ENCODE measurements around the gene RGP1.

RGP1 gene

GRCh38 chr9:35798658-35799374 lies 49.7 kb downstream of the RGP1 start:
- no peak overlapping the region for H3K4me3 ChIP-seq (ENCODE audit: low read depth, low read length)
- TF ChIP-seq CTCF (conservative IDR thresholded peaks at IDR 0.05; ENCODE audit: low read depth, low read length), result no peak
- peak; percentile 14 for DNase-seq (ENCODE audit: low read depth)

- no peak for TF ChIP-seq CTCF (conservative IDR thresholded peaks at IDR 0.05; ENCODE audit: low read depth, low read length)
- no peak overlapping the region for H3K4me3 ChIP-seq (ENCODE audit: low read depth, low read length)
- no peak for DNase-seq (ENCODE audit: low read depth)
These were observed 51.4 kb downstream of the RGP1 start for GRCh38 chr9:35800530-35800929.

GRCh38 chr9:35801328-35802128 lies 52.4 kb downstream of the RGP1 start:
- TF ChIP-seq CTCF (conservative IDR thresholded peaks at IDR 0.05; ENCODE audit: low read depth, low read length), result no peak
- DNase-seq (ENCODE audit: low read depth), result no peak
- H3K4me3 ChIP-seq (ENCODE audit: low read depth, low read length), result no peak overlapping the region

- no peak overlapping the region for H3K4me3 ChIP-seq (ENCODE audit: low read depth, low read length)
- TF ChIP-seq CTCF (conservative IDR thresholded peaks at IDR 0.05; ENCODE audit: low read depth, low read length), result no peak
- no peak for DNase-seq (ENCODE audit: low read depth)
These were observed 57.0 kb downstream of the RGP1 start for GRCh38 chr9:35806101-35806500.
